Vagina (tissue), 2 donors: ENCODE results near the gene FBXW5.

Experiments
- CTCF ChIP-seq, 3 experiments: fragments of 450-650 bp in 2 of 3; fragments of 200-600 bp in 1 of 3; sonication (generic) in 1 of 3; IDR thresholded peaks; one replicate each; pipeline ENCODE4 v1.5.1; 2017 to 2019; ENCODE audit warnings: antibody characterized with exemption in 3 of 3, mild to moderate bottlenecking in 2 of 3, moderate library complexity in 2 of 3
- POLR2A ChIP-seq, 2 donors: fragments of 450-650 bp; IDR thresholded peaks; one replicate each; pipeline ENCODE4 v1.6.1; 2017; ENCODE audit warnings: antibody characterized with exemption in 2 of 2, mild to moderate bottlenecking in 2 of 2, moderate library complexity in 2 of 2

- TF ChIP-seq CTCF (IDR thresholded peaks at IDR 0.05): no peak
- no peak for TF ChIP-seq POLR2A (IDR thresholded peaks at IDR 0.05)
Observed at GRCh38 chr9:136937186-136938001, 7.1 kb downstream of the FBXW5 start.
